ENCODE measurements around the gene DAPK2. TPM values are rescaled to one million over a fixed set of nuclear protein-coding genes. Genes with fewer than 3 reads are reported as not detected.
A peak's percentile ranks its signal among the peaks of the same experiment; 100 is the strongest.

Gene DAPK2
- total and polyA plus RNA-seq, 2 of the 4 experiments (the other 2 are of a cell fraction), result 0.34 to 0.36 TPM

DNA sequence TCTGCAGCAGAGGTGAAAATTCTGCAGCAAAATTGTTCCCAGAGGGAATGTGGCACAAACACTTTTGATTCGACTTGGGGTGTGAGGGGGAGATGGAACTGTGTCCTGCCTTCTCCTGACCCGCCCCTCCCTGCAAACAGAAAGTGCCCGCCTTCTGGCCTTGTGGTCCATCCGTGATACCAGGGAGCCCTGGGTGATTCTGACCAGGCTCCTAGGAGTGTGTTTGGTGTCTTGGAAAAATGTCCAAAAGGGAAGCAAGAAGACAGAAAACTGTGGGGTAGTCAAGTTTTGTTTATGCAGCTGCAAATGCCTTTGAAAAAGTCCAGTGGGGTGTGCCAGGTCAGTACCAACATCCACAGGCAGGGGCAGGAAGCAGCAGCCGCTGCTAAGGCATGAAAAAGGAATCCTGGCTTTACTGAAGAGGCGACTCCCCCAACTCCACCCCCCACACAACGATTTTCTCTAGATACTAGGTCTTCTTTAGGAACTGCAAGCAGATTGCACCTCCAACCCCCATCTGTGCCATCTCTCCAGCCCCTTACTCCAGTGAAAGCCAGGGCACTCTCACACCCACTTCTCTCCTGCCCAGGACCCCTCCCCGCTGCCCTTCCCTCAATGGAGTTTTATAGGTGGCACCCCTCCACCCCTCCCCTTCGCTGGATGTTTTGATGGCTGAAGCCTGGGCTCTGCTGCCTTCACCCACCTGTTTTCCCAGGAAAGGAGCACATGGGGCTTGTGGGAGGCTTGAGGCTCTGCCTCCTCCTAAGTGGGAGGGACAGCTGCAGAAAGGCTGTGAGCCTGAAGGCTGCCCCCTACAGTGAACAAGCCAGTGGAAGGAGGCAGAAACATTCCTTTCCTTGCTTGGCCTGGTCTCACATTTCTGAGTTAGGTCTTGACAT is 130.2 kb downstream of the DAPK2 start (continued):
- no peak for TF ChIP-seq RFX5 (IDR thresholded peaks at IDR 0.05; ENCODE audit: low read depth, low read length)

DNA sequence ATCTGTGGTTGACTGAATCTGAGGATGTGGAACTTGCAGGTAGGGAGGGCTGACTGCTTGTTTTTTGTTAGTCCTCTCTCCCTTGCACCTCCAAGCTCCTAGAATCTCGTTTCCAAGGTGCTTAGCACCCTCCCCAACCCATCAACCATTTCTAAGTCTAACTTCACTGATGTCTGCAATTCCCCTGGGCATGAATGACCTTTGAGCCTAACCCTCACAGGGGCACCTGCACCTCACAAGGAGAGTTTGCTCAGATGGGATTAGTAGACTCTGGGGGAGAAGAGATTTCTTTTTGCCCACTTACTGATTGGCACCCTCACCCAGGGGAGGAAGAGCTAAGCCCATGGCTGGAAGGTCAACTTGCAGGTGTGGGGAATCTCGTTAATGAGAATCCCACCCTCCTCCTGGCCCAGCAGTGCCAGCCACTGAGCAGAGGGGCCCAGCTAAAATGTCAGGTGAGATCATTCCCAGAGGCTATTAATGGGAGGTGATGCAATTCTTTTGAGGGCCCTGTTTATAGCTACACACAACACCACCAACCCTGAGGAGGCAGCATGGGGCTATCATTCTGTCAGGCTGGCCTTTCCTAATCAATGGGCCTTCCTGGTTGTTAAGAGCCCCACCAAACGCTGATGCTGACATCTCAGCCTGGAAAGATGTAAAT is 130.9 kb downstream of the DAPK2 start:
- in situ Hi-C loops (cut with MboI; ENCODE audit: low sequenced_read_pairs) (no loop called here), dilution Hi-C loops (cut with HindIII; ENCODE audit: low sequenced_read_pairs, unreplicated experiment) (no loop called here), intact Hi-C loops (cut with micrococcal nuclease) (no loop called here)
- no peak overlapping the region for H3K4me2 ChIP-seq (ENCODE audit: low read depth, low read length)
- no peak for TF ChIP-seq RCOR1 (IDR thresholded peaks at IDR 0.05; ENCODE audit: insufficient replicate concordance, low read length)
- TF ChIP-seq CEBPB (IDR thresholded peaks at IDR 0.05; ENCODE audit: low read depth, low read length), result peak; percentile 35; the same call in 1 of the 2 replicates
- no peak overlapping the region for H3K4ac ChIP-seq (ENCODE audit: low read depth, low read length)
- no peaks in the 10 kb centered on the region for H3K79me1 ChIP-seq (ENCODE audit: low read depth in 1 of 2, low read length in 2 of 2)
- WGBS, 2 experiments (ENCODE audit: extremely low coverage in 2 of 2, insufficient read length in 1 of 2), result no CpG with 5 or more reads among the region's 3 CpGs
- H4K20me1 ChIP-seq (ENCODE audit: insufficient read depth, low read length), result no peaks in the 10 kb centered on the region
- ChIA-PET CTCF (no interaction called here), POLR2A (ENCODE audit: unreplicated experiment) (no interaction called here)
- no peak overlapping the region for H2BK5ac ChIP-seq (ENCODE audit: low read depth, low read length, poor library complexity, severe bottlenecking)
- no peak overlapping the region for H2AK5ac ChIP-seq (ENCODE audit: low read depth, low read length)
- H4K91ac ChIP-seq (ENCODE audit: insufficient read depth, low read depth, low read length), result no peak overlapping the region
- no peaks in the 10 kb centered on the region; the same call in 1 of the 2 replicates for H3K9me1 ChIP-seq (ENCODE audit: insufficient read depth, low read length)
- H3K9me3 ChIP-seq (ENCODE audit: control insufficient read depth, insufficient read depth, low read length), result no peaks in the 10 kb centered on the region
- no peak overlapping the region for H3K14ac ChIP-seq (replicated peaks; ENCODE audit: low read depth, low read length)
- DNase-seq (no peak), ATAC-seq (ENCODE audit: low read depth) (no peak; the same call in 1 of the 2 replicates)
- no peak overlapping the region for H3K23ac ChIP-seq (ENCODE audit: low read depth, low read length)
- H3K4me3 ChIP-seq (ENCODE audit: insufficient read depth, low read depth, low read length), result no peak overlapping the region
- no peak overlapping the region for H4K5ac ChIP-seq (ENCODE audit: low read depth, low read length)
- H3K27ac ChIP-seq (ENCODE audit: insufficient read depth, low read length), result no peak overlapping the region
- peaks cover 11% of the 10 kb centered on the region for H3K27me3 ChIP-seq (ENCODE audit: control insufficient read depth, insufficient read depth, low read length)
- H2BK20ac ChIP-seq (ENCODE audit: low read depth, low read length), result no peak overlapping the region
- no peak overlapping the region for H2BK120ac ChIP-seq (ENCODE audit: low read depth, low read length)
- H3K36me3 ChIP-seq (ENCODE audit: control insufficient read depth, insufficient read depth, low read length), result no peaks in the 10 kb centered on the region
- peaks cover 7% of the 10 kb centered on the region; the same call in 1 of the 2 replicates for H3K4me1 ChIP-seq (ENCODE audit: control insufficient read depth, insufficient read depth, low read length)
- no peak overlapping the region for H2AK9ac ChIP-seq (replicated peaks; ENCODE audit: low read depth, low read length, poor library complexity)
- H3K9ac ChIP-seq (ENCODE audit: low read depth, low read length), result no peak overlapping the region
- H4K8ac ChIP-seq (ENCODE audit: low read depth in 2 of 2, low read length in 2 of 2), result no peak overlapping the region
- no peak overlapping the region for H3K56ac ChIP-seq (ENCODE audit: extremely low read depth, insufficient read depth, low read length)
- no peak overlapping the region for H3K18ac ChIP-seq (ENCODE audit: low read depth, low read length)
- H2BK15ac ChIP-seq (ENCODE audit: low read depth, low read length), result no peak overlapping the region
- H2AFZ ChIP-seq (replicated peaks; ENCODE audit: low read length, poor library complexity), result no peak overlapping the region
- BruUV-seq (replicated peaks), result no TSS peak
